Coronary artery (tissue), 2 donors: ENCODE results near the gene UQCC2.

ENCODE experiments used
- DNase-seq: peaks from one replicate; pipeline ENCODE4 v3.0.0-alpha.2; 2017; ENCODE audit warnings: low spot score
- H3K27ac ChIP-seq, 2 donors: fragments of 200-600 bp; sonication (generic); one replicate each; pipeline ENCODE4 v1.5.1; 2016 to 2019
- H3K4me3 ChIP-seq: fragments of 200-600 bp; sonication (generic); 2 replicates; pipeline ENCODE4 v1.5.1; 2016; ENCODE audit warnings: mild to moderate bottlenecking, moderate library complexity
- TF ChIP-seq, protein P1 (sequence below): fragments of 200-600 bp; sonication (generic); IDR thresholded peaks from one replicate; pipeline ENCODE4 v1.5.1; 2019; ENCODE audit warnings: antibody characterized with exemption

The UQCC2 gene

DNA sequence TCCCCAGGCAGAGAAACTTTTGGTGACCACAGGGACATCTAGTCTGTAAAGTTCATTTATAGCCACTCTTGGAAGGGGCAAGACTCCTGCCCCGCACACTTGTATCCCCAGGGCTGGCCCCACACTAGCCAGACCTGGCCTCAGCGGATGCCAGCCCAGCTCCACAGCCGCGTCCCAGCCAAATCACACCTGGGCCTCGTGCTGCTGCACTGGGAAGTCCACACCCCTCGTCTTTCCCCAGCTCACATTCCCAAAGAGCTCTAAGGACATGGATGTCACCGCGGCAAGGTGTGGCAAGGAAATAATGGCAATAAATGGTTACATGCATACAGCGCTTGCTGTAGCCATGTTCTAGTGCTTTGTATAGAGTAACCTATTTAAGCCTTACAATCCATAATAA, 26.7 kb upstream of the UQCC2 start:
- no peak for DNase-seq
- TF ChIP-seq, protein P1, sequence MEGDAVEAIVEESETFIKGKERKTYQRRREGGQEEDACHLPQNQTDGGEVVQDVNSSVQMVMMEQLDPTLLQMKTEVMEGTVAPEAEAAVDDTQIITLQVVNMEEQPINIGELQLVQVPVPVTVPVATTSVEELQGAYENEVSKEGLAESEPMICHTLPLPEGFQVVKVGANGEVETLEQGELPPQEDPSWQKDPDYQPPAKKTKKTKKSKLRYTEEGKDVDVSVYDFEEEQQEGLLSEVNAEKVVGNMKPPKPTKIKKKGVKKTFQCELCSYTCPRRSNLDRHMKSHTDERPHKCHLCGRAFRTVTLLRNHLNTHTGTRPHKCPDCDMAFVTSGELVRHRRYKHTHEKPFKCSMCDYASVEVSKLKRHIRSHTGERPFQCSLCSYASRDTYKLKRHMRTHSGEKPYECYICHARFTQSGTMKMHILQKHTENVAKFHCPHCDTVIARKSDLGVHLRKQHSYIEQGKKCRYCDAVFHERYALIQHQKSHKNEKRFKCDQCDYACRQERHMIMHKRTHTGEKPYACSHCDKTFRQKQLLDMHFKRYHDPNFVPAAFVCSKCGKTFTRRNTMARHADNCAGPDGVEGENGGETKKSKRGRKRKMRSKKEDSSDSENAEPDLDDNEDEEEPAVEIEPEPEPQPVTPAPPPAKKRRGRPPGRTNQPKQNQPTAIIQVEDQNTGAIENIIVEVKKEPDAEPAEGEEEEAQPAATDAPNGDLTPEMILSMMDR = no peak
- H3K27ac ChIP-seq = no peak overlapping the region
- no peak overlapping the region for H3K4me3 ChIP-seq

DNA sequence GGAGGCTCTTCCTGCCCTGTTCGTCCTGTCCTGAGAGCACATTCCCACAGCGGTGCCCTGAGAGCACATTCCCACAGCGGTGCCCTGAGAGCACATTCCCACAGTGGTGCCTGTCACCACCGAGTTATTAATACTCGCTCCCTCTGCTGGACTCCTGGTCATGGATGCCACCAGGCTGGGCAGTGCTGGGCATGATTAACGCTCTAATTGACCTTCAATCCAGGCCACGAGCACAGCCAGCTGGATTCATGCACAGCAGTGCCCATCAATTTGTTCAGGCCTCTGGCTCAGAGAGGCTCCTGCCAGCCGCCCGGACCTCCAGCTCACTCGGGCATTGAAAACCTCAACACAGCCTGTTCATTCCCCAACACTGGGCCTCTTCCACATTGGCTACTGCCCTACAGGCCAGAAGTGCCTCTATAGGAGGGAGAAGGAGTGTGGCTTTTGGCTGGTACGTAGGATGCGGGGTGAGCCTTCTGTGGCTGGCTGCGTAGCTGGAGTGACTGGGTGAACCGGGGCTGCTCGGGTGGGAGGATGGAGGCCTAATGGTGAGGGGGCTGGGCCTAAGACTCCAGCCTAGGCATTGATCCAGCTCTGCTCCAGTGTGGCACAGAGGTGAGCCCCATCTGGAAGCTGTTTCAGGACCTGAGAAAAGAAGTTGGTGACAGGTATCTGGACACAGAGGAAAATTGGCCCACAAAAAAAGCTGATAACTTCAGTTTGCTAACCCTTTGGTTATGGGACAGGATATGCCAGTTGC, 25.9 kb upstream of the UQCC2 start:
- TF ChIP-seq, protein P1 = no peak
- peak overlapping the region in 1 of 2 donors; percentile 68 for H3K27ac ChIP-seq
- H3K4me3 ChIP-seq = no peak overlapping the region
- no peak for DNase-seq

DNA sequence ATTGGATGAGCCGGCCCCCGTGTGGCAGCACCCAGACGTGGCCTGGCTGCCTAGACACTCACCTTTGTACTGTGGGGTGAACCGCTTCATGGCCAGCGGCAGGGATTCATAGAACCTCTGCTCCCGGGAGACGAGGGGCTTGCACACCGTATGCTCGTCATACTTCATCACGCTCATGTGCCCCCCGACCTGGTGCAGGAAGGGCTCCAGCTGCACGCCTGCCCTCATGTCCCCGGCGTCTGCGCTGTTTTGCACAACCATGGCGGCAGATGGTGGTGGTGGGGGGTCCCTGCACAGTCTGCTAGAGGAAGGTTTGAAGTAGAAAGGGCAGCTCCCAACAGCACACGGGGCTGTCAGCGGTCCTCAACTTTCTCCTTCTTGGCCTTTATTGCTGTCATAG, 23.7 kb upstream of the UQCC2 start:
- TF ChIP-seq, protein P1 = no peak
- Histone ChIP-seq H3K27ac (no peak overlapping the region), H3K4me3 (no peak overlapping the region)
- DNase-seq = no peak

DNA sequence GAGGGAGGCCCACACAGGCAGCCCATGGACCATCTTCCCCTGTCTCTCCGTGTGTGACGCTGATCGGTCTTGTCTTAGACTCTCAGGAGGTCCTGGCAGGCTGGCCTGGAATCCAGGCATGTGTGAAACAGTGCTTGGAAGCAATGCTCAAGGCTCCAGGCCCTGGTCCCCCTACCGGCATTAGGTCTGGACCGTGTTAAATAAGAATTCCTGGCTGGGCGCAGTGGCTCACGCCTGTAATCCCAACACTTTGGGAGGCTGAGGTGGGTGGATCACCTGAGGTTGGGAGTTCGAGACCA, 22.2 kb upstream of the UQCC2 start:
- no peak overlapping the region for H3K27ac ChIP-seq
- no peak for DNase-seq
- TF ChIP-seq, protein P1 = no peak
- no peak overlapping the region for H3K4me3 ChIP-seq

DNA sequence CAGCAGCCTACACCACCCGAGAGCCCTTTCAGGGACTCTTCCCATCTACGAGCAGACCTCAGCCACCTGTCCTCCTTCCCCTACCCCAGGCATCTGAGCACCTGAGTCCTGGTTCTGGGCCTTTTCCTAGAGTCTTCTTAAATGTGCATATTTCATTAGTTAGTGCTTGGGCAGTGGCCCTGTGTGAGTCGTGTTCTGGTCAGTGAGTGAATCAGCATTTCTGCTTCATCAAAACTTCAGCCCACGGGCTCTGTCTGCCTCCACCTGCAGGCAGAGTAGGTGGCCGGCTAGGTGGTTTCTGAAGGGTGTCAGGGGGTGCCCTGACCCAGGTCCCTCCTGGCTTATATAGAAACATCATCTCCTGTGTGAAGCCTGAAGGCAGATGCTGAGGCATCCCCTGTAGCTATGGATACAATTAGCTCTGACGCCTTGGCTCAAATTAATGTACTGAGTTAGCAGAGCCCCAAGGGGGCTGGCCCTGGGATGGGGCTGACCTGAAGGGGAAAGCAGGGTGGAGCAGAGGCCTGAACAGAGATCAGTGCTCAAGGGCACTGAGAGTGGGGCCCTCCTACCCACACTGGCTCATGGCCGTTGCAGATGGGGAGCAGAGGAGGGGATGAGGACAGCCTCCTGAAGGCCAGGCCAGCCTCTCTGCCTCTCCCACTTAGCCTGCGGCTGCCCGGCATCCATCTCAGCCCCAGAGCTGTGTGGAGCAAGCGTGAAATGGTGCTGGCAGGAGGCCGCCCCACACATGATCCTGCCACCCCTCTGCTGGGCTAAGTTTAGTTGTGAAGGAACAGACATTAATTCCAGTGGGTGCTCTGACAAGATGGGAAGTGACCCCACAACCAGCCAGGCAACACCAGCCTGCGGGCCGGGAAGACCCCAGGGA, 21.6 kb upstream of the UQCC2 start:
- Histone ChIP-seq H3K27ac (no peak overlapping the region), H3K4me3 (no peak overlapping the region)
- TF ChIP-seq, protein P1 = no peak
- DNase-seq = no peak

DNA sequence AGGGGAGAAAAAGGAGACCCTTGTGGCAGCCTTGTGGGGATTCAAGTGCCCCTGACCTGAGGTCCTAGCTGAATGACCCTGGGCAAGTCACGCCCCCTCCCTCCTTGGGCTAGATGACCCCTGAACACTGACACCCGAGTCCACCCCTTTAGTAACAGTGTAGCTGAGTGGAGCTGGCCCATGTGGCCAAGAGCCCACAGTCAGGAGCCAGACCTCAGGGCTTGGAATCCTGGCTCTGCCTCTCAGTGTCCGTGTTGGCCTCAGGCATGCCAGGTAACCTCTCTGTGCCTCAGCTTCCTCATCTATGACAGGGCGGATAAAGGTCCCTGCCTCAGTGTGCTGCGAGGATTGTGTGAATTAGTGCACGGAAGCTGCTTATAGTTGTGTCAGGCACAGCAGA, 20.9 kb upstream of the UQCC2 start:
- TF ChIP-seq, protein P1 = no peak
- no peak overlapping the region for H3K4me3 ChIP-seq
- DNase-seq = no peak
- no peak overlapping the region for H3K27ac ChIP-seq
